HG03097 (cell line): ENCODE results near the gene ATG4A.
A peak's percentile ranks its signal among the peaks of the same experiment; 100 is the strongest.

Experiments
- ATAC-seq: cut with Tn5 transposase; IDR thresholded peaks from one replicate; pipeline ENCODE4 v1.9.1; 2021; ENCODE audit not compliant: unreplicated experiment, low FRiP score

ATG4A gene

GRCh38 chrX:108091264-108091877, at the start of gene ATG4A, which contains the start of gene PSMD10:
Gene ATG4A (plus strand): TSS chrX:108091778. CDS start chrX:108091827, 49 bp downstream.
Gene PSMD10 (minus strand): TSS chrX:108091542. CDS start chrX:108091520, 22 bp downstream.
- peak; percentile 98 for ATAC-seq

GRCh38 chrX:108044554-108045256, 46.9 kb upstream of the ATG4A start, which contains the start of gene VSIG1:
Gene VSIG1 (plus strand): TSS chrX:108045065. CDS start chrX:108045131, 66 bp downstream.
- no peak for ATAC-seq

- no peak for ATAC-seq
Observed at GRCh38 chrX:108049649-108050048, 41.9 kb upstream of the ATG4A start.

- no peak for ATAC-seq
Observed at GRCh38 chrX:108053218-108053617, 38.4 kb upstream of the ATG4A start.

- ATAC-seq, result no peak
Observed at GRCh38 chrX:108055546-108055945, 36.0 kb upstream of the ATG4A start.

- no peak for ATAC-seq
Observed at GRCh38 chrX:108059801-108060200, 31.8 kb upstream of the ATG4A start.

GRCh38 chrX:108064001-108064400, 27.6 kb upstream of the ATG4A start:
- ATAC-seq, result no peak

GRCh38 chrX:108064613-108065012, 27.0 kb upstream of the ATG4A start:
- ATAC-seq, result no peak

- no peak for ATAC-seq
Observed at GRCh38 chrX:108068121-108068520, 23.5 kb upstream of the ATG4A start.

GRCh38 chrX:108070891-108071290, 20.7 kb upstream of the ATG4A start:
- ATAC-seq, result no peak

- no peak for ATAC-seq
Observed at GRCh38 chrX:108071578-108071977, 20.0 kb upstream of the ATG4A start.

- no peak for ATAC-seq
Observed at GRCh38 chrX:108072746-108073145, 18.8 kb upstream of the ATG4A start.

GRCh38 chrX:108081110-108081509, 10.5 kb upstream of the ATG4A start:
- ATAC-seq, result no peak

GRCh38 chrX:108087792-108088191, 3.8 kb upstream of the ATG4A start:
- ATAC-seq, result no peak

- no peak for ATAC-seq
Observed at GRCh38 chrX:108088511-108088910, 3.1 kb upstream of the ATG4A start.

GRCh38 chrX:108090491-108091263, 901 bp upstream of the ATG4A start:
- ATAC-seq, result no peak

GRCh38 chrX:108091878-108092291, 307 bp downstream of the ATG4A start:
- peak; percentile 43 for ATAC-seq

GRCh38 chrX:108097380-108097779, 5.8 kb downstream of the ATG4A start:
- ATAC-seq, result no peak

GRCh38 chrX:108105473-108105872, 13.9 kb downstream of the ATG4A start:
- ATAC-seq, result no peak

GRCh38 chrX:108114541-108114940, 23.0 kb downstream of the ATG4A start:
- ATAC-seq, result no peak

- ATAC-seq, result no peak
Observed at GRCh38 chrX:108117988-108118387, 26.4 kb downstream of the ATG4A start.
